GM10847 (cell line): ENCODE data around the gene OTULIN.

Experiments used
- POLR2A ChIP-seq: IDR thresholded peaks from 2 replicates; pipeline ENCODE4 v1.6.1; 2011; ENCODE audit not compliant: insufficient read length; ENCODE audit errors: extremely low read depth

OTULIN gene

GRCh38 chr5:14678773-14679334 lies 14.3 kb downstream of the OTULIN start:
- TF ChIP-seq POLR2A, result no peak

- no peak for TF ChIP-seq POLR2A
These were observed 15.1 kb downstream of the OTULIN start for GRCh38 chr5:14679595-14679994.

- TF ChIP-seq POLR2A, result no peak
These were observed 16.8 kb downstream of the OTULIN start for GRCh38 chr5:14681236-14681752.

GRCh38 chr5:14683906-14684455 lies 19.5 kb downstream of the OTULIN start:
- no peak for TF ChIP-seq POLR2A

GRCh38 chr5:14684757-14685156 lies 20.2 kb downstream of the OTULIN start:
- no peak for TF ChIP-seq POLR2A

- no peak for TF ChIP-seq POLR2A
These were observed 21.2 kb downstream of the OTULIN start for GRCh38 chr5:14685757-14686156.

GRCh38 chr5:14686517-14686916 lies 22.0 kb downstream of the OTULIN start:
- no peak for TF ChIP-seq POLR2A

GRCh38 chr5:14687023-14687665 lies 22.6 kb downstream of the OTULIN start:
- TF ChIP-seq POLR2A, result no peak

- TF ChIP-seq POLR2A, result no peak
These were observed 28.6 kb downstream of the OTULIN start for GRCh38 chr5:14693070-14693469.

- no peak for TF ChIP-seq POLR2A
These were observed 30.6 kb downstream of the OTULIN start for GRCh38 chr5:14695152-14695551.

GRCh38 chr5:14696057-14696456 lies 31.5 kb downstream of the OTULIN start:
- TF ChIP-seq POLR2A, result no peak

GRCh38 chr5:14696851-14697250 lies 32.3 kb downstream of the OTULIN start:
- TF ChIP-seq POLR2A, result no peak

- no peak for TF ChIP-seq POLR2A
These were observed 34.0 kb downstream of the OTULIN start for GRCh38 chr5:14698495-14698894.

- no peak for TF ChIP-seq POLR2A
These were observed 34.6 kb downstream of the OTULIN start for GRCh38 chr5:14699159-14699558.

GRCh38 chr5:14699807-14700400 lies 35.4 kb downstream of the OTULIN start:
- no peak for TF ChIP-seq POLR2A
